ENCODE measurements around the gene CFAP92.

GRCh38 chr3:128988286-128988685 lies 5.6 kb downstream of the CFAP92 start:
- TF ChIP-seq CTCF (IDR thresholded peaks at IDR 0.05; ENCODE audit: low read length) = no peak
- no peak for TF ChIP-seq EZH2 (IDR thresholded peaks at IDR 0.05; ENCODE audit: borderline replicate concordance, low read length)

Measured in OCI-LY1 (cell line).